B cell (primary cell): ENCODE measurements around the gene GRPEL1.

ENCODE experiments used
- CTCF ChIP-seq: fragments of 200-600 bp; IDR thresholded peaks from one replicate; pipeline ENCODE4 v1.8.0; 2022; ENCODE audit warnings: antibody characterized with exemption, mild to moderate bottlenecking
- EZH2 ChIP-seq: IDR thresholded peaks from 2 replicates; pipeline ENCODE4 v1.6.1; 2012; ENCODE audit warnings: borderline replicate concordance, low read depth, mild to moderate bottlenecking, moderate library complexity, low read length; ENCODE audit not compliant: insufficient read depth, poor library complexity, severe bottlenecking

- no peak for TF ChIP-seq CTCF
- no peak for TF ChIP-seq EZH2
These were observed 41.8 kb downstream of the GRPEL1 start for GRCh38 chr4:7026107-7026506.
